Trophoblast cell (in vitro differentiated cells and primary cell): Measurements from ENCODE around the gene SMIM36.

Experiments used
- DNase-seq, 2 donors: peaks; one replicate each; pipeline ENCODE4 v3.0.0-alpha.2; 2016
- H2AFZ ChIP-seq: 2 replicates; pipeline ENCODE4 v1.6.1; 2013; ENCODE audit warnings: low read length, moderate library complexity, mild to moderate bottlenecking; ENCODE audit not compliant: insufficient read depth, poor library complexity
- H2AK5ac ChIP-seq: 2 replicates; pipeline ENCODE4 v1.6.1; 2013; ENCODE audit warnings: mild to moderate bottlenecking, low read length
- H2BK120ac ChIP-seq: 2 replicates; pipeline ENCODE4 v1.6.1; 2013; ENCODE audit warnings: low read length, mild to moderate bottlenecking, moderate library complexity; ENCODE audit not compliant: insufficient read depth, poor library complexity
- H2BK12ac ChIP-seq: 2 replicates; pipeline ENCODE4 v1.6.1; 2013; ENCODE audit warnings: mild to moderate bottlenecking, low read length, moderate library complexity
- H2BK5ac ChIP-seq: 2 replicates; pipeline ENCODE4 v1.6.1; 2013; ENCODE audit warnings: low read length, low read depth, moderate library complexity, mild to moderate bottlenecking; ENCODE audit not compliant: poor library complexity
- H3K14ac ChIP-seq: 2 replicates; pipeline ENCODE4 v1.6.1; 2013; ENCODE audit warnings: mild to moderate bottlenecking, low read length
- H3K18ac ChIP-seq: 2 replicates; pipeline ENCODE4 v1.6.1; 2013; ENCODE audit warnings: mild to moderate bottlenecking, low read length
- H3K23ac ChIP-seq: 2 replicates; pipeline ENCODE4 v1.6.1; 2013; ENCODE audit warnings: low read length
- H3K27ac ChIP-seq: 2 replicates; pipeline ENCODE4 v1.5.1; 2013; ENCODE audit warnings: low read depth, mild to moderate bottlenecking, inconsistent platforms, low read length, moderate library complexity
- H3K27me3 ChIP-seq: 2 replicates; pipeline ENCODE4 v1.6.1; 2013; ENCODE audit warnings: inconsistent platforms, mild to moderate bottlenecking, low read length, moderate library complexity; ENCODE audit not compliant: insufficient read depth
- H3K36me3 ChIP-seq, 2 experiments: 1 replicate in 1 of 2; 2 replicates in 1 of 2; pipeline ENCODE4 v1.6.1; 2013; ENCODE audit warnings: low read length in 2 of 2, mild to moderate bottlenecking in 2 of 2, moderate library complexity in 1 of 2; ENCODE audit not compliant: insufficient read depth in 2 of 2, control insufficient read depth in 1 of 2
- H3K4ac ChIP-seq: 2 replicates; pipeline ENCODE4 v1.6.1; 2013; ENCODE audit warnings: low read depth, mild to moderate bottlenecking, low read length, moderate library complexity
- H3K4me1 ChIP-seq, 2 experiments: 1 replicate in 1 of 2; 2 replicates in 1 of 2; pipeline ENCODE4 v1.6.1; 2013; ENCODE audit warnings: low read length in 2 of 2, mild to moderate bottlenecking in 2 of 2, moderate library complexity in 1 of 2; ENCODE audit not compliant: insufficient read depth in 2 of 2, control insufficient read depth in 1 of 2
- H3K4me2 ChIP-seq: 2 replicates; pipeline ENCODE4 v1.6.1; 2013; ENCODE audit warnings: inconsistent platforms, mild to moderate bottlenecking, low read length, moderate library complexity
- H3K4me3 ChIP-seq: 2 replicates; pipeline ENCODE4 v1.5.1; 2013; ENCODE audit warnings: mild to moderate bottlenecking, low read depth, low read length, inconsistent platforms
- H3K79me1 ChIP-seq: one replicate; pipeline ENCODE4 v1.6.1; 2013; ENCODE audit warnings: low read length
- H3K79me2 ChIP-seq: 2 replicates; pipeline ENCODE4 v1.6.1; 2013; ENCODE audit warnings: low read length, mild to moderate bottlenecking; ENCODE audit not compliant: control insufficient read depth, insufficient read depth, poor library complexity
- H3K9ac ChIP-seq: 2 replicates; pipeline ENCODE4 v1.6.1; 2013; ENCODE audit warnings: mild to moderate bottlenecking, low read length
- H3K9me3 ChIP-seq: 2 replicates; pipeline ENCODE4 v1.6.1; 2013; ENCODE audit warnings: low read depth, mild to moderate bottlenecking, control low read depth, inconsistent platforms, low read length; ENCODE audit not compliant: insufficient read depth
- H4K12ac ChIP-seq: 2 replicates; pipeline ENCODE4 v1.6.1; 2013; ENCODE audit warnings: low read depth, mild to moderate bottlenecking, low read length, moderate library complexity
- H4K8ac ChIP-seq: 2 replicates; pipeline ENCODE4 v1.6.1; 2013; ENCODE audit warnings: low read depth, mild to moderate bottlenecking, low read length, moderate library complexity
- H4K91ac ChIP-seq: one replicate; pipeline ENCODE4 v1.6.1; 2013; ENCODE audit warnings: low read depth, mild to moderate bottlenecking, low read length, moderate library complexity
- WGBS: extraction: QIAGEN DNeasy Blood & Tissue Kit; methylation state at CpG from one replicate; pipeline ENCODE4 v1.1.7; 2013; ENCODE audit warnings: missing lambda C conversion rate; ENCODE audit not compliant: insufficient read length, insufficient coverage; ENCODE audit errors: extremely low coverage; 5-methylcytosine and 5-hydroxymethylcytosine counted together

Gene SMIM36

GRCh38 chr17:55536205-55536604 lies 25.0 kb upstream of the SMIM36 start:
- no peak overlapping the region for H3K4me3 ChIP-seq
- H3K79me1 ChIP-seq: no peaks in the 10 kb centered on the region
- H2AK5ac ChIP-seq: no peak overlapping the region
- no peaks in the 10 kb centered on the region for H3K79me2 ChIP-seq
- H3K4me2 ChIP-seq: no peak overlapping the region
- no peaks in the 10 kb centered on the region for H3K36me3 ChIP-seq
- DNase-seq: no peak
- H4K8ac ChIP-seq: no peak overlapping the region
- no peak overlapping the region for H2BK120ac ChIP-seq
- no peak overlapping the region for H4K12ac ChIP-seq
- no peak overlapping the region for H3K18ac ChIP-seq
- no CpG with 5 or more reads among the region's 1 CpG for WGBS
- no peaks in the 10 kb centered on the region for H3K9me3 ChIP-seq
- no peak overlapping the region for H4K91ac ChIP-seq
- H3K14ac ChIP-seq: no peak overlapping the region
- no peak overlapping the region for H2AFZ ChIP-seq
- H3K27ac ChIP-seq: no peak overlapping the region
- no peaks in the 10 kb centered on the region for H3K27me3 ChIP-seq
- no peaks in the 10 kb centered on the region for H3K4me1 ChIP-seq
- H3K9ac ChIP-seq: no peak overlapping the region
- H3K4ac ChIP-seq: no peak overlapping the region
- H3K23ac ChIP-seq: no peak overlapping the region
- H2BK12ac ChIP-seq: no peak overlapping the region
- no peak overlapping the region for H2BK5ac ChIP-seq

- H2BK120ac ChIP-seq: no peak overlapping the region
- no peak overlapping the region for H3K9ac ChIP-seq
- no peak overlapping the region for H3K4me3 ChIP-seq
- no peaks in the 10 kb centered on the region for H3K79me1 ChIP-seq
- no peaks in the 10 kb centered on the region for H3K27me3 ChIP-seq
- no peak overlapping the region for H4K12ac ChIP-seq
- no peak overlapping the region for H2BK5ac ChIP-seq
- H2AK5ac ChIP-seq: no peak overlapping the region
- no peaks in the 10 kb centered on the region for H3K4me1 ChIP-seq
- no peak overlapping the region for H3K23ac ChIP-seq
- no peaks in the 10 kb centered on the region for H3K9me3 ChIP-seq
- H3K79me2 ChIP-seq: no peaks in the 10 kb centered on the region
- H3K4ac ChIP-seq: no peak overlapping the region
- no peak overlapping the region for H3K18ac ChIP-seq
- H3K36me3 ChIP-seq: no peaks in the 10 kb centered on the region
- no peak overlapping the region for H2AFZ ChIP-seq
- H3K27ac ChIP-seq: no peak overlapping the region
- DNase-seq: no peak
- H3K4me2 ChIP-seq: no peak overlapping the region
- H3K14ac ChIP-seq: no peak overlapping the region
- H2BK12ac ChIP-seq: no peak overlapping the region
- no peak overlapping the region for H4K91ac ChIP-seq
- no peak overlapping the region for H4K8ac ChIP-seq
Observed at GRCh38 chr17:55533608-55534007, 22.4 kb upstream of the SMIM36 start.

- Histone ChIP-seq H3K18ac (no peak overlapping the region), H3K14ac (no peak overlapping the region), H3K4me2 (no peak overlapping the region), H3K79me2 (no peaks in the 10 kb centered on the region), H4K91ac (no peak overlapping the region), H3K4ac (no peak overlapping the region), H2BK12ac (no peak overlapping the region), H3K27ac (no peak overlapping the region), H3K4me1 (no peaks in the 10 kb centered on the region), H2AK5ac (no peak overlapping the region), H2BK120ac (no peak overlapping the region), H2BK5ac (no peak overlapping the region), H3K23ac (no peak overlapping the region), H4K12ac (no peak overlapping the region), H3K4me3 (no peak overlapping the region), H3K9me3 (no peaks in the 10 kb centered on the region), H2AFZ (no peak overlapping the region), H3K27me3 (no peaks in the 10 kb centered on the region), H3K9ac (no peak overlapping the region), H3K79me1 (no peaks in the 10 kb centered on the region), H4K8ac (no peak overlapping the region), H3K36me3 (no peaks in the 10 kb centered on the region)
- DNase-seq: no peak
- WGBS: no CpG with 5 or more reads among the region's 1 CpG
Observed at GRCh38 chr17:55532670-55533069, 21.4 kb upstream of the SMIM36 start.

- H3K4ac ChIP-seq: no peak overlapping the region
- H3K79me1 ChIP-seq: no peaks in the 10 kb centered on the region
- H3K9me3 ChIP-seq: no peaks in the 10 kb centered on the region
- no peak overlapping the region for H2AK5ac ChIP-seq
- H3K27me3 ChIP-seq: no peaks in the 10 kb centered on the region
- no peak overlapping the region for H2BK5ac ChIP-seq
- no peak overlapping the region for H2BK120ac ChIP-seq
- H3K27ac ChIP-seq: no peak overlapping the region
- no peak overlapping the region for H3K23ac ChIP-seq
- WGBS: no CpG with 5 or more reads among the region's 5 CpGs
- H4K8ac ChIP-seq: no peak overlapping the region
- DNase-seq: no peak
- H3K36me3 ChIP-seq: no peaks in the 10 kb centered on the region
- H3K14ac ChIP-seq: no peak overlapping the region
- H3K9ac ChIP-seq: no peak overlapping the region
- no peaks in the 10 kb centered on the region for H3K79me2 ChIP-seq
- no peak overlapping the region for H4K12ac ChIP-seq
- no peak overlapping the region for H3K4me3 ChIP-seq
- no peak overlapping the region for H2BK12ac ChIP-seq
- no peak overlapping the region for H3K18ac ChIP-seq
- no peaks in the 10 kb centered on the region for H3K4me1 ChIP-seq
- H2AFZ ChIP-seq: no peak overlapping the region
- H4K91ac ChIP-seq: no peak overlapping the region
- H3K4me2 ChIP-seq: no peak overlapping the region
Observed at GRCh38 chr17:55531053-55531728, 19.9 kb upstream of the SMIM36 start.
